HepG2 (cell line): ENCODE results near the gene SDR42E2. TPM values are rescaled to one million over a fixed set of nuclear protein-coding genes. Genes with fewer than 3 reads are reported as not detected.

Source experiments
- HDAC6 ChIP-seq: fragments of 200-600 bp; sonication (generic); IDR thresholded peaks from 2 replicates; pipeline ENCODE4 v1.7.0; 2017; ENCODE audit warnings: mild to moderate bottlenecking, antibody characterized with exemption, low read length, low read depth
- KAT8 ChIP-seq: IDR thresholded peaks from 2 replicates; pipeline ENCODE4 v1.6.1; 2016; ENCODE audit warnings: missing genetic modification reagents, missing compliant biosample characterization
- MED13 ChIP-seq: sonication (generic); formaldehyde crosslinking; IDR thresholded peaks from 2 replicates; pipeline ENCODE4 v1.5.0; 2020; ENCODE audit warnings: missing genetic modification reagents
- NFATC3 ChIP-seq: sonication (generic); formaldehyde crosslinking; IDR thresholded peaks from 2 replicates; pipeline ENCODE4 v1.5.1; 2020; ENCODE audit warnings: mild to moderate bottlenecking, missing genetic modification reagents
- PATZ1 ChIP-seq: sonication (generic); formaldehyde crosslinking; IDR thresholded peaks from 2 replicates; pipeline ENCODE4 v1.4.0; 2020; ENCODE audit warnings: missing genetic modification reagents
- POGZ ChIP-seq: sonication (generic); formaldehyde crosslinking; IDR thresholded peaks from 2 replicates; pipeline ENCODE4 v1.4.0; 2020; ENCODE audit warnings: mild to moderate bottlenecking, missing genetic modification reagents
- REPIN1 ChIP-seq: sonication (generic); formaldehyde crosslinking; IDR thresholded peaks from 2 replicates; pipeline ENCODE4 v1.8.0; 2022; ENCODE audit warnings: missing genetic modification reagents, low read depth, mild to moderate bottlenecking, borderline replicate concordance
- RNF2 ChIP-seq: fragments of 450-650 bp; conservative IDR thresholded peaks from 2 replicates; pipeline ENCODE4 v1.6.1; 2016; ENCODE audit warnings: low read depth
- SRY ChIP-seq: sonication (generic); formaldehyde crosslinking; IDR thresholded peaks from 2 replicates; pipeline ENCODE4 v1.8.0; 2022; ENCODE audit warnings: mild to moderate bottlenecking, missing genetic modification reagents
- TMF1 ChIP-seq: sonication (generic); formaldehyde crosslinking; IDR thresholded peaks from 2 replicates; pipeline ENCODE4 v1.8.1; 2022; ENCODE audit warnings: low read depth, missing genetic modification reagents
- TRIM22 ChIP-seq: fragments of 450-650 bp; IDR thresholded peaks from 2 replicates; pipeline ENCODE4 v1.6.1; 2017
- YY1 ChIP-seq: IDR thresholded peaks from 2 replicates; pipeline ENCODE4 v1.6.1; 2011; ENCODE audit warnings: low read length, low read depth, moderate library complexity, mild to moderate bottlenecking; ENCODE audit not compliant: insufficient read depth, insufficient replicate concordance
- ZBTB20 ChIP-seq: sonication (generic); formaldehyde crosslinking; IDR thresholded peaks from 2 replicates; pipeline ENCODE4 v1.8.1; 2023; ENCODE audit warnings: missing genetic modification reagents, low read depth, mild to moderate bottlenecking, borderline replicate concordance
- ZFP90 ChIP-seq: sonication (generic); formaldehyde crosslinking; IDR thresholded peaks from 2 replicates; pipeline ENCODE4 v1.8.0; 2022; ENCODE audit warnings: missing genetic modification reagents, mild to moderate bottlenecking, inconsistent platforms, borderline replicate concordance
- ZHX2 ChIP-seq, 2 experiments: sonication (generic) in 1 of 2; formaldehyde crosslinking in 1 of 2; IDR thresholded peaks; 2 replicates each; pipeline versions ENCODE4 v1.6.1 to v1.9.0; 2014 to 2022; ENCODE audit warnings: antibody characterized with exemption in 1 of 2, borderline replicate concordance in 1 of 2, inconsistent platforms in 1 of 2, low read depth in 1 of 2, missing genetic modification reagents in 1 of 2
- ZNF317 ChIP-seq: sonication (generic); formaldehyde crosslinking; IDR thresholded peaks from 2 replicates; pipeline ENCODE4 v1.5.0; 2020; ENCODE audit warnings: mild to moderate bottlenecking, missing genetic modification reagents
- ZNF674 ChIP-seq: sonication (generic); formaldehyde crosslinking; IDR thresholded peaks from 2 replicates; pipeline ENCODE4 v1.5.0; 2020; ENCODE audit warnings: low read depth, mild to moderate bottlenecking, missing genetic modification reagents
- ZNF678 ChIP-seq: sonication (generic); formaldehyde crosslinking; IDR thresholded peaks from 2 replicates; pipeline ENCODE4 v1.4.0; 2020; ENCODE audit warnings: mild to moderate bottlenecking, missing genetic modification reagents
- ZSCAN20 ChIP-seq: sonication (generic); formaldehyde crosslinking; IDR thresholded peaks from 2 replicates; pipeline ENCODE4 v1.4.0; 2020; ENCODE audit warnings: missing genetic modification reagents, mild to moderate bottlenecking, borderline replicate concordance
- polyA plus RNA-seq, 8 experiments: library from polyadenylated mRNA; depleted of rRNA in 3 of 8; stranded (reverse) in 7 of 8; unstranded in 1 of 8; fragments of >200 nt; fragmentation: Illumina TruSeq in 4 of 8; extraction: Trizol in 4 of 8; gene quantifications; 2 replicates each; pipeline versions ENCODE4 v1.2.1 to v1.2.3, GENCODE V29; 2011 to 2016; ENCODE audit warnings: low read depth in 4 of 8, missing spikeins in 1 of 8, mixed read lengths in 1 of 8; ENCODE audit not compliant: insufficient read depth in 1 of 8
- total RNA-seq, 5 experiments: library from RNA; depleted of rRNA; stranded (reverse); fragments of >200 nt; fragmentation: Illumina TruSeq; extraction: Trizol; gene quantifications; 2 replicates each; pipeline ENCODE4 v1.2.3, GENCODE V29; 2016; ENCODE audit warnings: low read depth in 1 of 5

SDR42E2 gene
- total and polyA plus RNA-seq, 2 of the 13 experiments (the other 11 are each of a cell fraction or from before 2014, with no cell fraction given): 0.05 to 0.11 TPM

- TF ChIP-seq HDAC6 (no peak), ZNF678 (CRISPR knock-in tag) (peak; percentile 3; the same call in 1 of the 2 replicates), RNF2 (no peak), ZSCAN20 (0 out of 2 replicates have a peak, but pooled peaks have one; percentile 64), ZHX2 (IDR thresholded peaks at IDR 0.05; ENCODE audit: low read depth) (no peak), ZHX2 (CRISPR knock-in tag; IDR thresholded peaks at IDR 0.05; ENCODE audit: borderline replicate concordance) (no peak), SRY (CRISPR knock-in tag) (no peak), YY1 (peak; percentile 20), TMF1 (0 out of 2 replicates have a peak, but pooled peaks have one; percentile 22), ZNF674 (CRISPR knock-in tag) (no peak), ZFP90 (CRISPR knock-in tag) (0 out of 2 replicates have a peak, but pooled peaks have one; percentile 51), PATZ1 (CRISPR knock-in tag) (peak; percentile 1), KAT8 (CRISPR knock-in tag) (no peak), TRIM22 (no peak), MED13 (CRISPR knock-in tag) (no peak), POGZ (CRISPR knock-in tag) (peak; percentile 28; the same call in 1 of the 2 replicates), ZBTB20 (CRISPR knock-in tag) (0 out of 2 replicates have a peak, but pooled peaks have one; percentile 65), ZNF317 (CRISPR knock-in tag) (0 out of 2 replicates have a peak, but pooled peaks have one; percentile 64), NFATC3 (CRISPR knock-in tag) (no peak), REPIN1 (CRISPR knock-in tag) (peak; percentile 9; the same call in 1 of the 2 replicates)
Measured at GRCh38 chr16:22206842-22207714, 44.8 kb downstream of the SDR42E2 start (continued).
